Endothelial cell of umbilical vein (primary cell): ENCODE measurements around the gene FUZ.

Experiments
- CTCF ChIP-seq, 2 donors: IDR thresholded peaks; 1 replicate in 1 of 2; 2 replicates in 1 of 2; pipeline ENCODE4 v1.5.1; 2011; ENCODE audit warnings: low read length in 2 of 2, mild to moderate bottlenecking in 2 of 2, moderate library complexity in 2 of 2, control low read depth in 1 of 2, inconsistent platforms in 1 of 2, low read depth in 1 of 2; ENCODE audit not compliant: insufficient read depth in 1 of 2; ENCODE audit errors: extremely low read depth in 1 of 2
- POLR2A ChIP-seq: IDR thresholded peaks from 2 replicates; pipeline ENCODE4 v1.6.1; 2012; ENCODE audit warnings: low read depth, mild to moderate bottlenecking, control low read depth, low read length

GRCh38 chr19:49845414-49845813 lies 32.3 kb upstream of the FUZ start:
- TF ChIP-seq CTCF (IDR thresholded peaks at IDR 0.05; ENCODE audit: extremely low read depth in 1 of 2, insufficient read depth in 1 of 2, low read depth in 1 of 2, low read length in 2 of 2) (no peak), POLR2A (no peak)
